H9 (cell line): ENCODE measurements around the gene TMC8. TPM values are rescaled to one million over a fixed set of nuclear protein-coding genes. Genes with fewer than 3 reads are reported as not detected.

ENCODE experiments used
- DNase-seq: peaks from one replicate; pipeline ENCODE4 v3.0.0-alpha.2; 2017
- H2AFZ ChIP-seq: one replicate; pipeline ENCODE4 v1.6.1; 2013; ENCODE audit warnings: mild to moderate bottlenecking, low read length, control low read depth, moderate library complexity
- H2AK5ac ChIP-seq: 2 replicates; pipeline ENCODE4 v1.6.1; 2013; ENCODE audit warnings: low read length, control low read depth, mixed read lengths; ENCODE audit not compliant: insufficient read length
- H2BK120ac ChIP-seq: one replicate; pipeline ENCODE4 v1.6.1; 2013; ENCODE audit warnings: low read depth, mild to moderate bottlenecking, low read length, control low read depth, inconsistent platforms; ENCODE audit not compliant: poor library complexity, severe bottlenecking
- H2BK12ac ChIP-seq: 2 replicates; pipeline ENCODE4 v1.6.1; 2013; ENCODE audit warnings: low read length, control low read depth, mixed read lengths, low read depth; ENCODE audit not compliant: insufficient read length
- H2BK15ac ChIP-seq: 2 replicates; pipeline ENCODE4 v1.6.1; 2013; ENCODE audit warnings: low read depth, low read length, control low read depth
- H2BK20ac ChIP-seq: one replicate; pipeline ENCODE4 v1.6.1; 2013; ENCODE audit warnings: low read depth, mild to moderate bottlenecking, low read length, control low read depth, inconsistent platforms; ENCODE audit not compliant: poor library complexity, severe bottlenecking
- H2BK5ac ChIP-seq: 2 replicates; pipeline ENCODE4 v1.6.1; 2013; ENCODE audit warnings: low read length, control low read depth, mixed read lengths; ENCODE audit not compliant: insufficient read length
- H3K14ac ChIP-seq: 2 replicates; pipeline ENCODE4 v1.6.1; 2013; ENCODE audit warnings: low read length, control low read depth; ENCODE audit not compliant: insufficient read depth
- H3K18ac ChIP-seq: 2 replicates; pipeline ENCODE4 v1.6.1; 2013; ENCODE audit warnings: low read depth, mild to moderate bottlenecking, mixed read lengths, low read length, control low read depth; ENCODE audit not compliant: insufficient read length
- H3K23ac ChIP-seq: 2 replicates; pipeline ENCODE4 v1.6.1; 2013; ENCODE audit warnings: low read length, control low read depth, mixed read lengths, low read depth; ENCODE audit not compliant: insufficient read length
- H3K23me2 ChIP-seq: 2 replicates; pipeline ENCODE4 v1.6.1; 2013; ENCODE audit warnings: low read depth, mild to moderate bottlenecking, mixed read lengths, low read length, control low read depth; ENCODE audit not compliant: insufficient read length, poor library complexity, severe bottlenecking
- H3K27ac ChIP-seq: 2 replicates; pipeline ENCODE4 v1.5.1; 2013; ENCODE audit warnings: low read length, control low read depth, mixed read lengths, low read depth; ENCODE audit not compliant: insufficient read length
- H3K27me3 ChIP-seq: 2 replicates; pipeline ENCODE4 v1.6.1; 2013; ENCODE audit warnings: low read length, control low read depth, inconsistent platforms; ENCODE audit not compliant: insufficient read depth
- H3K4ac ChIP-seq: 2 replicates; pipeline ENCODE4 v1.6.1; 2013; ENCODE audit warnings: low read depth, mild to moderate bottlenecking, control low read depth, inconsistent platforms, low read length, moderate library complexity
- H3K4me1 ChIP-seq: 2 replicates; pipeline ENCODE4 v1.6.1; 2013; ENCODE audit warnings: low read length, control low read depth, inconsistent platforms; ENCODE audit not compliant: insufficient read depth
- H3K4me2 ChIP-seq: 2 replicates; pipeline ENCODE4 v1.6.1; 2013; ENCODE audit warnings: low read length, control low read depth, mixed read lengths; ENCODE audit not compliant: insufficient read length, insufficient read depth
- H3K56ac ChIP-seq: 2 replicates; pipeline ENCODE4 v1.6.1; 2013; ENCODE audit warnings: low read depth, mild to moderate bottlenecking, mixed read lengths, low read length, control low read depth; ENCODE audit not compliant: insufficient read length
- H3K79me1 ChIP-seq: 2 replicates; pipeline ENCODE4 v1.6.1; 2013; ENCODE audit warnings: low read depth, mild to moderate bottlenecking, moderate library complexity, low read length, control low read depth, inconsistent platforms; ENCODE audit not compliant: insufficient read depth, poor library complexity, severe bottlenecking
- H3K79me2 ChIP-seq: 2 replicates; pipeline ENCODE4 v1.6.1; 2013; ENCODE audit warnings: low read length, control low read depth, inconsistent platforms; ENCODE audit not compliant: insufficient read depth
- H3K9ac ChIP-seq: 2 replicates; pipeline ENCODE4 v1.6.1; 2013; ENCODE audit warnings: low read length, control low read depth, mixed read lengths; ENCODE audit not compliant: insufficient read length; ENCODE audit errors: extremely low read depth
- H3K9me3 ChIP-seq: one replicate; pipeline ENCODE4 v1.6.1; 2013; ENCODE audit warnings: low read depth, low read length, inconsistent platforms; ENCODE audit not compliant: control insufficient read depth
- H3T11ph ChIP-seq: one replicate; pipeline ENCODE4 v1.6.1; 2013; ENCODE audit warnings: mild to moderate bottlenecking, low read length, control low read depth, inconsistent platforms
- H4K20me1 ChIP-seq: one replicate; pipeline ENCODE4 v1.6.1; 2013; ENCODE audit not compliant: control insufficient read depth, insufficient read length, insufficient read depth
- H4K5ac ChIP-seq: 2 replicates; pipeline ENCODE4 v1.6.1; 2013; ENCODE audit warnings: low read depth, mild to moderate bottlenecking, mixed read lengths, low read length, control low read depth; ENCODE audit not compliant: insufficient read length
- H4K8ac ChIP-seq: replicated peaks from 2 replicates; pipeline ENCODE4 v1.6.1; 2013; ENCODE audit warnings: low read length, control low read depth, mixed read lengths, low read depth; ENCODE audit not compliant: insufficient read length
- H4K91ac ChIP-seq: 2 replicates; pipeline ENCODE4 v1.6.1; 2013; ENCODE audit warnings: low read depth, mild to moderate bottlenecking, moderate library complexity, mixed read lengths, low read length, control low read depth; ENCODE audit not compliant: insufficient read length
- H3K27ac Mint-ChIP-seq, 3 experiments: 2 replicates in 2 of 3; 3 replicates in 1 of 3; pipeline ENCODE4 v1.8.0; 2020 to 2021; ENCODE audit warnings: mixed read lengths in 3 of 3, mild to moderate bottlenecking in 1 of 3, moderate library complexity in 1 of 3
- H3K27me3 Mint-ChIP-seq: 2 replicates; pipeline ENCODE4 v1.8.0; 2021; ENCODE audit warnings: low read depth, mild to moderate bottlenecking, moderate library complexity, mixed read lengths
- H3K36me3 Mint-ChIP-seq, 3 experiments: 2 replicates in 2 of 3; 3 replicates in 1 of 3; pipeline ENCODE4 v1.8.0; 2020 to 2021; ENCODE audit warnings: low read depth in 3 of 3, mixed read lengths in 3 of 3; ENCODE audit not compliant: insufficient read depth in 1 of 3
- H3K4me1 Mint-ChIP-seq, 2 experiments: 2 replicates each; pipeline ENCODE4 v1.8.0; 2020; ENCODE audit warnings: mixed read lengths in 2 of 2
- H3K4me3 Mint-ChIP-seq, 2 experiments: 2 replicates in 1 of 2; 3 replicates in 1 of 2; pipeline ENCODE4 v1.8.0; 2020 to 2021; ENCODE audit warnings: mild to moderate bottlenecking in 2 of 2, mixed read lengths in 2 of 2, moderate library complexity in 1 of 2
- H3K9me3 Mint-ChIP-seq, 2 experiments: 2 replicates in 1 of 2; 3 replicates in 1 of 2; pipeline ENCODE4 v1.8.0; 2020; ENCODE audit warnings: mild to moderate bottlenecking in 2 of 2, mixed read lengths in 2 of 2, moderate library complexity in 1 of 2
- CTCF ChIP-seq: fragments of 200-600 bp; sonication (generic); conservative IDR thresholded peaks from 3 replicates; pipeline ENCODE4 v1.8.0; 2021; ENCODE audit warnings: antibody characterized with exemption, mild to moderate bottlenecking
- WGBS: extraction: QIAGEN DNeasy Blood & Tissue Kit; methylation state at CpG from one replicate; pipeline ENCODE4 v1.1.7; 2013; ENCODE audit warnings: missing lambda C conversion rate, low lambda C conversion rate, mixed read lengths; ENCODE audit not compliant: insufficient read length; ENCODE audit errors: extremely low coverage; 5-methylcytosine and 5-hydroxymethylcytosine counted together
- total RNA-seq: library from RNA; stranded (reverse); gene quantifications from 2 replicates; pipeline ENCODE4 v1.2.1, GENCODE V29; 2021

Gene TMC8
- total RNA-seq, 1 experiment from 2014 or later = 1.0 TPM

GRCh38 chr17:78166416-78166815 lies 35.8 kb downstream of the TMC8 start:
- no peak for DNase-seq

More at GRCh38 chr17:78166416-78166815, 35.8 kb downstream of the TMC8 start:
- peaks cover 13 to 27% of the 10 kb centered on the region in 2 experiments for H3K4me1 Mint-ChIP-seq
- Histone ChIP-seq H3K9ac (no peak overlapping the region), H3K79me2 (no peaks in the 10 kb centered on the region), H4K20me1 (peaks cover 4% of the 10 kb centered on the region), H3K18ac (no peak overlapping the region), H2BK20ac (no peak overlapping the region), H3K27me3 (no peaks in the 10 kb centered on the region), H3K79me1 (no peaks in the 10 kb centered on the region), H3K4ac (no peak overlapping the region), H3K23me2 (no peaks in the 10 kb centered on the region), H4K8ac (no peak overlapping the region), H4K91ac (no peak overlapping the region), H2AK5ac (no peak overlapping the region), H2BK120ac (no peak overlapping the region), H3T11ph (no peak overlapping the region), H3K14ac (no peak overlapping the region), H2BK15ac (no peak overlapping the region), H2BK12ac (no peak overlapping the region), H3K4me2 (no peak overlapping the region), H4K5ac (no peak overlapping the region), H3K56ac (no peak overlapping the region), H2BK5ac (no peak overlapping the region), H3K23ac (no peak overlapping the region), H2AFZ (no peak overlapping the region), H3K9me3 (no peaks in the 10 kb centered on the region), H3K4me1 (no peaks in the 10 kb centered on the region; the same call in 1 of the 2 replicates), H3K27ac (no peak overlapping the region)
- no CpG with 5 or more reads among the region's 6 CpGs for WGBS
- H3K4me3 Mint-ChIP-seq = 0 out of 5 replicates have a peak overlapping the region, but pooled peaks of 1 of the 2 experiments have one; percentile 17
- peaks cover 0 to 6% (median 0%) of the 10 kb centered on the region in 3 experiments; a peak in 4 of 7 replicates for H3K36me3 Mint-ChIP-seq
- no peaks in the 10 kb centered on the region for H3K9me3 Mint-ChIP-seq
- TF ChIP-seq CTCF = no peak
- H3K27ac Mint-ChIP-seq = no peak overlapping the region
- no peaks in the 10 kb centered on the region; the same call in 1 of the 2 replicates for H3K27me3 Mint-ChIP-seq
